Lower leg skin (tissue), 4 donors: ENCODE measurements around the gene ZRANB3. TPM values are rescaled to one million over a fixed set of nuclear protein-coding genes. Genes with fewer than 3 reads are reported as not detected.

Experiments
- DNase-seq, 2 donors: peaks; one replicate each; pipeline ENCODE4 v3.0.0-alpha.2; 2019; ENCODE audit warnings: low spot score in 2 of 2
- H3K4me3 ChIP-seq: fragments of 200-600 bp; sonication (generic); 2 replicates; pipeline ENCODE4 v1.5.1; 2017; ENCODE audit warnings: mild to moderate bottlenecking, low read depth; ENCODE audit not compliant: poor library complexity, severe bottlenecking
- POLR2A ChIP-seq, 2 donors: fragments of 450-650 bp; IDR thresholded peaks; one replicate each; pipeline ENCODE4 v1.6.1; 2016 to 2017; ENCODE audit warnings: antibody characterized with exemption in 2 of 2, mild to moderate bottlenecking in 1 of 2, moderate library complexity in 1 of 2
- WGBS, 2 donors: methylation state at CpG; one replicate each; pipeline ENCODE4 v1.1.5; 2018; 5-methylcytosine and 5-hydroxymethylcytosine counted together
- intact Hi-C: fragments of 100-400 bp; cut with DNase I; formaldehyde crosslinking; loops from one replicate; pipeline ENCODE4 v1.15.0; 2023; ENCODE audit warnings: low total_unique reads
- total RNA-seq, 4 donors: library from RNA; depleted of rRNA; stranded (reverse); fragments of >200 nt; gene quantifications; one replicate each; pipeline ENCODE4 v1.1.0, GENCODE V29; 2016
- TF ChIP-seq, protein P1 (sequence below), 3 donors: fragments of 450-650 bp; IDR thresholded peaks; one replicate each; pipeline ENCODE4 v1.5.1; 2016; ENCODE audit warnings: antibody characterized with exemption in 3 of 3, mild to moderate bottlenecking in 3 of 3, moderate library complexity in 2 of 3

ZRANB3 gene
- total RNA-seq, 4 donors from 2014 or later = 2.1 to 8.1 (median 4.1) TPM

DNA sequence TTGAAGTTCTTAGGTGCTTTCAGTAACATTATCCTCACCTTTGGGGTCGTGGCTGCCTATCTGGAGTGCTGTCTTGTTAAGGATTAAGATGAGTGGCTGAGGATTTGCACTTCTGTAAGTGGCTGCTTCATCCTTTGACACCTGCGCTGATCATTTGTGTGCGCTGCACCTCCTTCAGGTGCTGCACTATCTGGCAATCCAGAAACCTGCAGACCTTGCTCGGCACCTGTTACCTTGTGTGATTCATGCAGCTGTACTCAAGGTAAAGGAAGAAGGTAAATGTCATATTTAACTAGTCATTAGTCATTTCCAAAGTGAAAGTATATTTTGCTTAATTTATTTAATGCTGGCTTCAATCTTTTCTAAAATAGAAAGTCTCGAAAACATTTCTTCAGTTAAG is 368.6 kb downstream of the ZRANB3 start:
- TF ChIP-seq, protein P1, sequence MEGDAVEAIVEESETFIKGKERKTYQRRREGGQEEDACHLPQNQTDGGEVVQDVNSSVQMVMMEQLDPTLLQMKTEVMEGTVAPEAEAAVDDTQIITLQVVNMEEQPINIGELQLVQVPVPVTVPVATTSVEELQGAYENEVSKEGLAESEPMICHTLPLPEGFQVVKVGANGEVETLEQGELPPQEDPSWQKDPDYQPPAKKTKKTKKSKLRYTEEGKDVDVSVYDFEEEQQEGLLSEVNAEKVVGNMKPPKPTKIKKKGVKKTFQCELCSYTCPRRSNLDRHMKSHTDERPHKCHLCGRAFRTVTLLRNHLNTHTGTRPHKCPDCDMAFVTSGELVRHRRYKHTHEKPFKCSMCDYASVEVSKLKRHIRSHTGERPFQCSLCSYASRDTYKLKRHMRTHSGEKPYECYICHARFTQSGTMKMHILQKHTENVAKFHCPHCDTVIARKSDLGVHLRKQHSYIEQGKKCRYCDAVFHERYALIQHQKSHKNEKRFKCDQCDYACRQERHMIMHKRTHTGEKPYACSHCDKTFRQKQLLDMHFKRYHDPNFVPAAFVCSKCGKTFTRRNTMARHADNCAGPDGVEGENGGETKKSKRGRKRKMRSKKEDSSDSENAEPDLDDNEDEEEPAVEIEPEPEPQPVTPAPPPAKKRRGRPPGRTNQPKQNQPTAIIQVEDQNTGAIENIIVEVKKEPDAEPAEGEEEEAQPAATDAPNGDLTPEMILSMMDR (IDR thresholded peaks at IDR 0.05) = no peak
- TF ChIP-seq POLR2A (IDR thresholded peaks at IDR 0.05) = no peak
- intact Hi-C loops = no loop called here
- no peak for DNase-seq
- 81 to 83% methylated on average over 5 of the region's 5 CpGs for WGBS, 2 donors
- H3K4me3 ChIP-seq = no peak overlapping the region

DNA sequence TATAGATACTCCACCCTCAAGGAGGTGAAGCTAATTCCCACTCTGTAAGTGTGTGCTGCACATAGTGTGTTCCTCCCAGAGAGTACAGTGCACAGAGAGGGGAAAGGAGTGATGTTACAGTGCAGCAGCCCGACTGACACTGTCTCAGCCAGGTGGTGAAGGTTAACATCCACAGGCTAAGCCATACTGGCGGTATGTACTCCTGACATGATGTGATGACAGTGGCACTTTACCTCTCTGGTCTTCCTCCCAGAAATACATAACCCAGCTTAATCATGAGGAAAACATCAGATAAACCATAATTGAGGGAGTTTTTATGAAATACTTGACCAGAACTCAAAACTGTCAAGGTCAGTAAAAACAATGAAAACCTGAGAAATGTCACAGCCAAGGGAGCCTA is 371.8 kb downstream of the ZRANB3 start:
- no peak for TF ChIP-seq POLR2A (IDR thresholded peaks at IDR 0.05)
- TF ChIP-seq, protein P1 (IDR thresholded peaks at IDR 0.05) = no peak
- 92% methylated on average over 2 of the region's 2 CpGs for WGBS, 2 donors
- intact Hi-C loops = no loop called here
- no peak for DNase-seq
- H3K4me3 ChIP-seq = no peak overlapping the region

DNA sequence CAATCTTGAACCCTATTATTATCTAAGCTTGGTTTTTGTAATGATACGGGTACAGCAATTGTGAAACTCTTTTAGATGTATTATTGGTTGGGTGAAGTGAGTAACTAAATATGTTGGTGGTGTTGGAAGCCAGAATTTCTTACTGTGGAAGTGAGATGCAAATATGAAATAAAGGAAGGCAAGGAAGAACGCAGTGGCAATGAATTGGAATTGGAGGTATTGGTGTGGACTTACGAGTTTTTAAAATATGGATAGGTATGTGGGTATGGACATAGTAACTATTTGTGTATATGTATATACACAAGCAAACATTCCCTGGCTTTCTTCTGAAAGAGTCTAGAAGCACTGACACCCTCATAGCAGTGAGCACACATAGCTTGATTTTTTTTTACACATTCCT is 373.2 kb downstream of the ZRANB3 start:
- no peak overlapping the region for H3K4me3 ChIP-seq
- intact Hi-C loops = no loop called here
- WGBS, 2 donors = 92 to 94% methylated on average over 3 of the region's 3 CpGs
- DNase-seq = no peak
- TF ChIP-seq POLR2A (IDR thresholded peaks at IDR 0.05) = no peak
- TF ChIP-seq, protein P1 (IDR thresholded peaks at IDR 0.05) = no peak

DNA sequence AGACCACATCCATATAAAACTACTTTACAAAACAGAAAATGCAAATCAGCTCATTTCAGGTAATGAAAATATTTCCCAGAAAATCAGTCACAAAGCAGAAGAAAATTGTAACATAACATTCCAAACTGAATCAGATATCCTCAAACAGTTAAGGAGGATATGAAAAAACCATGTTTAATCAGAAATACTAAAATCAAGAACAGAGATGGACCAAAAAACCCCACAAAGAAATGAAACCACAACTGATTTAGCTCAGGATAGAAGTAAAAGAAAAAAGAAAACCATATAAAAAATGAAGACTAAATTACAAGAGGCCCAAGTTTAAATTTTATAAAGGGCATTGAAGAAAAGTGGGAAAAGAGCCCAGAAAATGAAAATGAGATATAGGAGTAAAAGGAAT is 376.1 kb downstream of the ZRANB3 start:
- DNase-seq = no peak
- intact Hi-C loops = no loop called here
- H3K4me3 ChIP-seq = no peak overlapping the region
- TF ChIP-seq POLR2A (IDR thresholded peaks at IDR 0.05) = no peak
- TF ChIP-seq, protein P1 (IDR thresholded peaks at IDR 0.05) = no peak

DNA sequence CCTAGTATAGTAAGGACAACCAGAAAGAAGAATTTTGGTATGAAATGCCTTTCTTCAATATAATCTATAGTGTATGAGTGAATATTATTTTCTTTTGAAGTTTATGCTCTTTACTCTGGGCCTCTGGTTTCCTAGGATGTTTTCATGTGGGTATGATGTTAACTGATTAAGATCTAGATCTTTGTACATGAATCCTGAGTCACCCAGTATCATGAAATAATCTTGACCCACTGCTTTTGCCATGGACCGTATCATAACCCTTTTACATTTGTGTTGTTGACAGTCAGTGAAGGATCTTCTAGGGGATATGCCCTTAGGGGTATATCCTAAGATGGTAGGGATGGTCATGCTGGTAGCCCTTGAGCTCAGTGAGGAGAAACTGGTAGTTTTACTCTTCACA is 378.7 kb downstream of the ZRANB3 start:
- no peak overlapping the region for H3K4me3 ChIP-seq
- WGBS, 2 donors = 71 to 88% methylated on average over 1 of the region's 1 CpG
- no peak for DNase-seq
- intact Hi-C loops = no loop called here
- TF ChIP-seq, protein P1 (IDR thresholded peaks at IDR 0.05) = no peak

DNA sequence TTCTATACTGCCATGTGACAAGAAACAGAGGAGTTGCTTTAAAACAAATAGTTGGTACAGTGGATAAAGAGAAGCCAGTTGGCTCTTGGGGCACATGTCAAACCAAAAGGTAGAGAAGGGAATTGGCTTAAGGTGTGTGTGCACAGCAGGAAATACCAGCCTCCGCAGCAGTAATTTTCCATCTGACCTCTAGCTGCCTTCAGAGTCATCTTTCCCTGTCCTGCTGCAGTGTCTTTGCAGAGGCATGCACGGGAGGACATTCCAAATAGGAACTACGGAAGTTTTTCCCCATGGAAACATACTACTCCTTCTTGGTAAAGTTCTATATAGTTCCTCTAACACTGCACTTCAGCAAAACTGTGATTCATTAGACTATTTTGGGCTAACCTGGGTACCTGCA is 379.4 kb downstream of the ZRANB3 start:
- no peak for DNase-seq
- TF ChIP-seq, protein P1 (IDR thresholded peaks at IDR 0.05) = no peak
- no peak for TF ChIP-seq POLR2A (IDR thresholded peaks at IDR 0.05)
- WGBS, 2 donors = 79 to 97% methylated on average over 3 of the region's 3 CpGs
- intact Hi-C loops = no loop called here
- no peak overlapping the region for H3K4me3 ChIP-seq
